GM21423 (cell line): ENCODE data around the gene ACTL7A.
A peak's percentile ranks its signal among the peaks of the same experiment; 100 is the strongest.
"Not testable (repeated sequence)": the region's sequence is repeated elsewhere in the genome, so short reads cannot be mapped to it uniquely, and the experiment has no call there.

Source experiments
- ATAC-seq: cut with Tn5 transposase; IDR thresholded peaks from one replicate; pipeline ENCODE4 v1.9.1; 2021; ENCODE audit warnings: mild to moderate bottlenecking, moderate library complexity; ENCODE audit not compliant: unreplicated experiment

The ACTL7A gene

DNA sequence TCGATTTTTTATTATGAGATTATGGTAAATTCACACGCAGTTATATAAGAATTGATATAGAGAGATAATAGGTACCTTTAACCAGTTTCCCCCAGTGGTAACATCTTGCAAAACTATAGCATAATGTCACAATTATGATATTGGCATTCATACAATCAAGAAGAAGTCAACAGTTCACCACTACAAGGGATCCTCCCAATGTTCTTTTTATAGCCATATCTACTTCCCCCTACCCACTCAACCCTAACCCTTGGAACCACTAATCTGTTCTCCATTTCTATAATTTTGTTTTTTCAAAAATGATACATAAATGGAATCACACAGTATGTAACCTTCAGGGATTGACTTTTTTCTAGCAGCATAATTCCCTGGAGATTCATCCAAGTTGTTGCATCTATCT is 16.1 kb upstream of the ACTL7A start:
- ATAC-seq: no peak

DNA sequence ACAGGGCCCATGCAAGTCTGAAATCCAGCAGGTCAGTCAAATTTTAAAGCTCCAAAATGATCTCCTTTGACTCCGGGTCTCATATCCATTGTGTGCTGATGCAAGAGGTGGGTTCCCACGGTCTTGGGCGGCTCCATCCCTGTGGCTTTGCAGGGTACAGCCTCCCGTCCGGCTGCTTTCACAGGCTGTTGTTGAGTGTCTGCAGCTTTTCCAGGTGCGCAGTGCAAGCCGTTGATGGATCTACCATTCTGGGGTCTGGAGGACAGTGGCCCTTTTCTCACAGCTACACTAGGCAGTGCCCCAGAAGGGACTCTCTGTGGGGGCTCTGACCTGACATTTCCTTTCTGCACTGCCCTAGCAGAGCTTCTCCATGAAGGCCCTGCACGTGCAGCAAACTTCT is 13.8 kb upstream of the ACTL7A start:
- ATAC-seq: not testable (repeated sequence)

DNA sequence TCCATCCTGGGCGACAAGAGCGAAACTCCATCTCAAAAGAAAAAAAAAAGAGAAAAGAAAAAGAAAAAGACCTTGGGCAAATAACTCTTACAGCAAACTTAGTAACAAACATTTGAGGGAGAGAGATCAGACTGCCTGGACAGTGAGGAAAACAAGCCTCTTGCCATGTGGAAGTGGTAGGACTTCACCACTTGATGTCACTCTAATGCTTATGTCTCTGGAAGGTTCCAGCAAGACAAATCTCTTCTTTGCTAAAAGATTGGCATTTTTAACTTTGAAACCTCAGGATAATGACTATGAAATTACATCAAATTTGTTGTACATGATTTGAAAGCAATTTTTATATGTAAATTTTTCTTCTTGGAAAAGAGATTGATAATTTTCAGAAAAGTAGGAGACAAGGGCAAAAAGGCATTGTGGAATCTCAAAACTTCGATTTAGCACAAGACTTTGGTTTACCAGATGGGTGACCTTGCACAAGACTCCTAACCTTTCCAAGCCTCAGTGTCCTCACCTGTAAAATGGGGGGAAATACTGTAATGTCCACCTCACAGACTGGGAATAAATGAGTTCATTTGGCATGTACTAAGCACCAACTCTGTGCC is 11.7 kb upstream of the ACTL7A start:
- ATAC-seq: no peak

DNA sequence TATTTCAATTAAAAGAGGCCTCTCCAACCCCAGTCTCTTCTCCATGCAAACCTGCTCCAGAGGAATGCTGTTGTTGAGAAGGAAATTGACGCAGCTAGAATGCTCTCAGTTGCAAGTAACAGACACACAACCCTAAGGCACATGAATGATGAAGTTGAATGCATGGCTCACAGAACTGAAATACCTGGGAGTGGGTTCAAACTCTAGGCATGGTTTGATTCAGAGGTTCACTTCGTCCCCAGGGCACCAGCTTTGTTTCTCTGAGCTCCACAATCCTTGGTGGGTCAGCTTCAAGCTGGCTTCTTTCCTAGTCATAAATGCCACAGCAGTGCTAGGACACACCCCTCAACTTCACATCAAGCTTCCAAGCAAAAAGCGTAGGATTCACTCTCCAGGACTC is 10.9 kb upstream of the ACTL7A start:
- no peak for ATAC-seq

DNA sequence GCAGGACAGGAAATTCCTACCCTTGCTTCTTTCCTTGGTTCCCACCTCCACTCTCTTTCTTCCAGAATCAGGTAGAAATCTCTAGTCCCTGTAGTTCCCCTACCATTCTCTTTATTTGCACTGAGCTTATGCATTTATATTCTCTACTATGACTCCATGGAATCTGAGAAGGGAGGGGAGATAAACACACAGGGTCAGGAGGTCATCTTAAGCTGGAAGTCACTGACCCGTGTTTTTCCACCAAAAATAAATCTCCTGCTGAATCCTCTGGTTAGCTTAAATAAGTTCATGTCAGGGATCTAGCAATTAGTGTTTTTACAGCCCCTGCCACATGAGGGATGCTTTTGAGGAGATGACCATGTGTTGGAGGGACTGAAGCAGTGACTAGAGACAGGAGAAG is 10.0 kb upstream of the ACTL7A start:
- no peak for ATAC-seq

DNA sequence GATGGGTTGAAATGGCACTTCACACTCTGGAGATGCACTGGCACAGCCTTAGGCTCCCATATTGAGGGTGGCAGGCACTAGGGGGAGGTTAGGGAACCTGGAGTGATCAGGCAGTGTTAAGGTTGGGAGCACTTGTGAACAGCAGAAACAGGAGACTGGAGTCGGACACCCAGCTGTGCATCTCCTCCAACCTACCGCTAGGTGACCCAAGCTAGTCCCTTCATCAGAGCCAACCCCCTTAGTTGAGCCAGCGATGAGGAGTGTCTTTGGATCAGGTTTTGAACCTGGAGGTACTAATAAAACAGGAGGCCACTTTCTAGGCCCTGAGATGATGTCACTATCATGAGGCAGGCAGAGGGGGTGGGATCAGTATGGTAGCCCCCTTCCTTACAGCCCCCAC is 8.0 kb upstream of the ACTL7A start:
- no peak for ATAC-seq

DNA sequence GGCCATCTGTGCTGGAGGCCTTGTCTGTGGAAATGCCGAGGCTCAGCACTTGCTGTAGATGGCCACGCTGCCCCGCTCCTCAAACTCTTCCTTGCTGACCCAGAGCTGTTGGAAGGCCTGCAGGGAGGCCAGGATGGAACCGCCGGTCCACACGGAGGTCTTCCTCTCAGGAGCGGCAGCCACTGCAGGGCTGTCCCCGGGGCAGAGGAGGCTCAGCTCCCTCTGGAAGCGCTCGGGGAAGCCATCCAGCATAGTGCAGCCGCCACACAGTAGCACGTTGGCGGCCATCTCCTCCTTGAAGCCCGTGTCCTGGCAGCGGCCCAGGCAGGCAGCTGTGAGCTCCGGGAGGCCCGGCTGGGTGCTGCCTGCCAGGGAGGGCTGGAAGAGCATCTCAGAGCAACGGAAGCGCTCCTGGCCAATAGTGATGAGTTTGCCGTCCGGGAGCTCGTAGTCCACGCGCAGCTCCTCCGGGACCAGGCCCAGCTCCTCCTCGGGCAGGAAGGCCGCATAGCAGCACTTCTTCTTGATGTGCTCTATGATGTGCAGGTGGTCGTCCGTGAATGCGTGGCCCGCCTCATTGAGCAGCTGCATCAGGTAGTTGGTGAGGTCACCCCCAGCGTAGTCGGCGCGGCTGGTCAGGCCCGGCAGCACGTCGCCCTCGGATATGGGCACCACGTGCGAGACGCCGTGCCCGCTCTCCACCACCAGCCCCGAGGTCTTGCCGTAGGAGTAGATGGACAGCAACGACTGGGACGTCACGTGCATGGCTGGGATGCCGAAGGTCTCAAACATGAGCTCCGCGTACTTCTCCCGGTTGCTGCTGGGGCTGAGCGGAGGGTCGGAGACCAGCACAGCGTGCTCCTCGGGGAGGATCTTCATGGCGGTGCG is 7.2 kb upstream of the ACTL7A start:
- no peak for ATAC-seq

DNA sequence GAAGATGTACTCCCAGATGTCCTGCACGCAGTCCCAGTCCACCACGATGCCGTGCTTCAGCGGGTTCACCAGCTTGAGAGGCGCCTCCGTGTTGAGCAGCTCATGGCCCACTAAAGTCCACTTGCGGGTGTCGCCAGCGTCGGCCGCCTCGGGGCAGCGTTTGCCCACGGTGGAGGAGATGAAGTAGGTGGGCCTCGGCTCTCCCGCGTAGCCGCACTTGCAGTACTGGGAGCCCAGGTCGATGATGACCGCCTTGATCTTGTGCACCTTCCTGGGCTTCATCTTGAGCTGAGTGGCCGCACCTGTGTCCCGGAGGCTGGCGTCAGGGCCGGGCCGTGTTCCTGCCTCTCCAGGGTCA is 6.6 kb upstream of the ACTL7A start:
- ATAC-seq: no peak

DNA sequence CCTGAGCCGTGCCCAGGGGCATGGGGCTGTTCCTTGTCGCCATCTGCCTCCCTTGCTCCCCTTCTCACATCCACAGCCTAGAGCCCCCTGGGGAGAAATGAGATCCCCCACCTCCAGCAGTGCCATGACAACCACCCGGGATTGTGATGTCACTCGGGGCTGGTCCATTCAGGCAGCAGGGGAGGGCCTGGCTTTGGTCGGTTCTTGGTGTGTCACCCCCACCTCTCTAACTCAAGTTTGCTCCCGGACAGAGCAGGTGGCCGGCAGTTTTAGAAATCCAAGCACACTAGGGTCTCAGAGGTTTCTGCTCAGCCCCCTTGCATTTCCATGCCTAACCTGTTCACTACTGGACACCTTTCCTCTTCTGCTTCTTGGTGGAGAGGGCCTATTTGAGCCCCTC is 6.2 kb upstream of the ACTL7A start, which contains the start of gene ACTL7B:
TSS of gene ACTL7B (minus strand) at position 99 of the 400 bp plus-strand sequence. CDS start at position 43, 56 bp downstream.
- no peak for ATAC-seq

DNA sequence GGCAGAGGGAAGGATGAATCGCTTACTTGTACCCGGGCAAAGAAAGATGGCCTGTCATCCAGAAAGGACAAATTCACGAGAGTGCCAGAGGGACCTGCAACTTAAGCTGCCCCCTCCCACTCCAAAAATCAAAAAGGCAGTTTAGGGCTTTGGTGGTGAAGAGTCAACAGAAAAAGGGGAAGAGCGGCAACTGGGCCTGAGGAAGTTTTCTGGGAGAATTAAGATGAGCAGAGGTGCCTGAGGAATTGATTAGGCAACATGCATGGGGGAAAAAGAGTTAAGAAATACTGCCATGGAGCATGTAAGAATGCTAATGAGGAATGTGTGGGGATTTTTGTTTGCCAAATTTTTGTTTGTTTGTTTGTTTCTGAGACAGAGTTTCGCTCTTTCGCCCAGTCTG is 4.5 kb upstream of the ACTL7A start:
- no peak for ATAC-seq

DNA sequence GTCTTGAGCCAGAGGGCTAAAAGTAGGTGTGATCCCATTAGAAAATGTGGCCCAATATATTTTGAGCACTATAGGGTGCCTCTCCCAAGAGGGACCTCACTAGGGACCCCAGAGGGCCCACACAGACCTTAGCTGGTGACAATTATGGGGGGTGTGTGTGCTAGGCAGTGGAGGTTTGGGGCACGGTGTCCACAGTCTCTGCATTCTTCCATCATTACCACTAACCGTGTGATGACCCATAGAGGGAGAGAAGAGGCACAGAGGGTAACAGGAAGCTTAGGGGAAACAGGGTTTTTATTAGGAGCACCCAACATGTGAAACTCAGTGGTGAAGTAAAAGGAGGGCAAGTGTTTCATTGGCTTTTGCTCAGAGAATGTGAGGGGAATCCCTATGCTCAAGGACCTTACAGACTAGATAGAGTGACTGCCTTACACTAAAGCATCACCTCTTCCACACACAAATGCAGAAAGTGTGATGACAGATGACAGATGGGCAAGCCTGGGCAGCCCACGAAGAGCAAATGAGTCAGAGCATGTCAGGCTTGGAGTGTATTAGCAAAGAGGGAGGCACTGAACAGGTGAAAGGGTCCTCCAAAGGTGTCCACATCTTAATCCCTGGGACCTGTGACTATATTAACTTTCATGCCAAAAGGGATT is 2.5 kb upstream of the ACTL7A start:
- ATAC-seq: peak; percentile 38

DNA sequence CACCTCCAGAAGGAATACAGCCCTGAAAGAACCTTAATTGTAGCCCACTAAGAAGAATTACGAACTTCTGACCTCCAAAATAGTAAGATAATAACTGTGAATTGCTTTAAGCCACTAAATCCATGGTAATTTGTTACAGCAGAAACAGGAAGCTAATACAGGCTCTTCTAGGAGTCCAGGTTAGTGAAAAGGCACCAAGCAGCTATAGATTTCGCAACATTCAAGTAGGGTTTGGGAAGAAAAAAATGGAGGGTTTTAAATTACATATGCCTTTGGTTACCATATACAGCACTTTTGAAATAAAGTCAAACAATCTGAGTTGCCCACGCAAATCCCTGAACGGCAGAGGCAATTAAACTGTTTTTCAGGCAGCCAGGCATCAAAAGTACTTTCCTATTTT is 1.7 kb upstream of the ACTL7A start:
- no peak for ATAC-seq

DNA sequence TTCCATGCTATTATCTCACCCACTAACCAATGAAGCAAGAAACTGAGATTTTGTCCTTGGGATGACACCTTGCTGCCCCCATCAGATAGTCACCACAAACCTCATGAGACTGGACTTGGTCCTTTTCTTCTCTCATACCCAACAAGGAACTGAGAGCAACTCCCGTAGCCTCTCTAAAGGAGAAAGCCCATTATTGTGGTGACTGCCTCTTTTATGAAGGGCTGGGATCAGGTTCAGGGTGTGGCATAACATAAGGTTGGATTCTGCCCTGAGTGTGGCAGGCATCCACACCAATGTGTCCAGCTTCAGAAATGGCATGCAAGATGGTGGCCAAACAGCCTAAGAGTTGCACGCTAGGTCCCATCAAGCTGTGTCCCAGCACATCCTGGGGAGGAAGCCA is 1.3 kb upstream of the ACTL7A start:
- ATAC-seq: no peak

DNA sequence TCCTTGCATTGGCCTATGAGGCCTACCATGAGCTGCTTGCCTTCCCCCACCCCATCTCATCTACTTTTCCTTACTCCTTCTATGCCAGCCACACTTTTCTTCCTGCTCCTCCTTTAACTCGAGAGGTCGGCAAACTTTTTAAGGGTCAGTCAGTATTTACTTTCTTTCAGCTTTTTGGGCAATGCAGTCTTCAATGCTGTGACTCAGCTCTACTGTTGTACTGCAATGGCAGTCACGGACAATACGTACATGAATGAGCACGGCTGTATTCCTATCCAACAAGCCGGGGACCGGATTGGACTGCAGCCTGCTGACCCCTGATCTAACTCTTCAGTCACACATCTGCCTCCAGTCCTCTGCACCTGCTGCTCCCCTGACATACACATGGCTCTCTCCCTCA is 602 bp upstream of the ACTL7A start:
- no peak for ATAC-seq

DNA sequence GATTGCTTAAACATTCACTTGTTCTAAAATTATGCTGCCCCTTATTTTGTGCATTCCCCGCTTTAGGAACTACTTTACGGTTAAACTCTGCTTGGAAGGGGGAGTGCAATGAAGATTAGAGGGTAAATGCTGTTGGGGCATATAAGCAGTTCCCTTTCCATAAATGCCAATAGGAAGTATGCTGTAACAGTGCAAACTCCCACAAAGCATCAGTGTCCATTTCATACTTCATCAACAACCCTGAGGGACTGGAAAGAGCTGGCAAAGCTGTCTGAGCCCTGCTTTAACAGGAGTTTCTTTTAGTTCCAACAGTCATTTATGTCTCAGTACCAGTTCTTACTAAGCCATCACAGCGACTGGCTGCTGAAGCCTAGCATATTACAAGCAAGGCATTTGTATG is 1.8 kb downstream of the ACTL7A start:
- no peak for ATAC-seq

DNA sequence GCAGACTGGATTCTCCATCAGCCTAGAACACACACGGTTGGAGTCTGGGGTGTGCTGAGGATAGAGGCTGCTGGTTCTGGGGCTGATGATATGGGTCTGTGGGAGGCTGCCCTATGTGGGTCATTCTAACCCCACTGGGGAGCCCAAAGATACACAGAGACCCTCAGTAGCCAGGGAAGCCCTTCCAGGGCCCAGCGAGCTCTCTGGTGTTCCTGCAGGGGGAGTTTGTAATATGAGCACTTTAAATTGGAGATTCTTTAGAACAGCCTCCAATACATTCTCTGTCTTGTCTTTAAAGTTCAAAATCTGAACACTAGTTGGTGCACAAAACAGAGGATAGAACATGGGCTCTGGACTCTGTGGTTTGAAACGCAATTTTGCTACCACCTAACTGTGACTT is 2.4 kb downstream of the ACTL7A start:
- ATAC-seq: no peak

DNA sequence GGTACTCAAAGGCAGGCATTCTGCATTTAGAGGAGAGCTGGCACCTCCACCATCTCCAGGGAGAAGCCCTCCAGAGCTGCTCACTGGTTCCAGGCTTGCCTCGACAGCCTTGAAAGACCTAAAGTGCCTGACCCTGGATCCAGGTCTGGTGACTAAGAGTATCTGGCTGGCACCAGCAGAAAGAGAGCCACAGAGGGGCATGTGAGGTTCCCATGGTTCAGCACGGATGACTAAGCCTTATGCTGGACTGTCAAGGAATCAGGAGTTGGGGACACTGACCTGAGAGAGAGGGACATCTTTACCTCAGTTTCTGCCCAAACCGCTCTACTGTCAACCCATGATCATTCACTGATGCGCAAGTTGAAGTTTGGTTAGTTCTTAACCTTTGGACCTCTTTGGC is 3.0 kb downstream of the ACTL7A start:
- no peak for ATAC-seq

DNA sequence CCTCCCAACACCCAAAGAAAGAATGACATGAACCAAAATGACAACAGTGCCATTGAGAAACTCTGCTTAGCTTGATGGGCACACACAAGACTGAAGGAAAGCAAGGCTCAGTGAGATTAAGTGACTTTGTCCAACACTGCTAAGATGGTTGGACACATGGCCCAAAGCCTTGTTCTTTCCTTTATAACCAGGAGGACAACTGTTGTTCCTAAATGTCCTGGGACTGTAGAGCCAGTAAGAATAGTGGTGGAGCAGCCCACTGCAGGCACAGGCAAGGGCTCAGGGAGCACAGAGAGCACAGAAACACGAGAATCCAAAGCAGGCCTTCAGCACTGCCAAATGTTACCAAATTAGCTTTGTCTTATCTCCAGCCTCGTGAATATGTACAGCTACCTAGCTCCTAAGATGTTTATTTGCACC is 3.9 kb downstream of the ACTL7A start:
- ATAC-seq: no peak

DNA sequence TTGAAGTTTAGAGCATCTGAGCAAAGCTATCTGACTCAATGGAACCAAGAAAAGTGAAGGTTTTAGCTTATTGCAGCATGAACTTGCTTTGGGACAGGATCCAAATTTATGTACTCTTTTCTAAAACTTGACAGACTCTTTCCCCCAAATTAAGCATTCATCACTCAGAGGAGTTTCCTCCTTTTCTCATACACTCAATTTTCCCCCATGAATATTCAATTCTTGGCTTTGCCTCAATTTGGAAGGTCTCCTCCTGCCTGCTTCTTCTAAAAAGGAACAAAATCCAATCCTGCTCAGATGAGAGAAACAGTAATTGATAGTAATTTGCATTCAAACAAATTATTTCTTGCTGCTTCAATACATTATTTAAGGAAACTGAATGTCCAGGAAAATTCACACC is 5.0 kb downstream of the ACTL7A start:
- ATAC-seq: no peak

DNA sequence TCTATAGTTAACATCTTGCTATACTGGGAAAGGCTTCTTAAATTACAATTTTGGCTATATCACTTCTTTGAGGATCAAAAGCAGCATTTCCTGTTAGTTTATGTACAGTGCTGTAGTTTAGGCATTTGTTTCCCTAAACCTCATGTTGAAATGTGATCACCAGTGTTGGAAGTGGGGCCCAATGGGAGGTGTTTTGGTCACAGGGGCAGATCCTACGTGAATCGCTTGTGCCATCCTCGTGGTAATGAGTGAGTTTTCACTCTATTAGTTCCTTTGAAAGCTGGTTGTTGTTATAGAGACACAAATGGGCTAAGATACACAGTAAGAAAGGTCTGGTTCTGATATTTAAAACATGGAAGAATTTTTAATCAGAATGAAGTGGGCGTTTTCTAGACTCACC is 5.8 kb downstream of the ACTL7A start:
- no peak for ATAC-seq

DNA sequence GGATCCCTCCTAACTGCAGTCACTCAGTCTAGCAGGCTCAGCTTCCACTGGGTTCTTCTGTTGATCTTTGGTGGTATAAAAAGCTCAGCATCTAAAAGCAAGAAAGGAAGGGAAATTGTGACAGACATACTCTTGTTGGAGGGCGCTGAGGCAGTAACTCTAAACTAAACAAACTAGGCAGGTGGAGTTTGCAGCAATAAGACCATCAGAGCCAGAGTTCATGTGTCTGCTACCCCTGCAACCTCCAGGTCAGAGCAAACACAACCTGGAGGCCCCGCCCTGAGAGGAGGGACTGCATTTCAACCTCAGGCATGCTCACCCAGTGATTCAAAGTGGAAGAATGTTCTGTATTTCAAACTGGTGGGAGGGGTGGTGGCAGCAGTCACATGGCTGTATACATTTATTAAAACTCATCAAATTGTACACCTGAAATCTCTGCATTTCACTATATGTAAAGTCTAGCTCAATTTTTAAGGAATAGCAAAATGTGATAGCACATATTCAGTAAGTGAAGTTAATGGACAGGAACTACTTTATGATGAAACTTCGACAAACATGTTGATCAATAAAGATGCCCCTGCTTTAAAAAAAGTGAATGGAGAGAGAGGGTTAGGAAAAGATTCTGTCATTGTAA is 7.1 kb downstream of the ACTL7A start:
- no peak for ATAC-seq
